HEK293T (cell line): ENCODE results near the gene NPAT.

ENCODE experiments used
- BHLHE40 ChIP-seq: fragments of 450-650 bp; IDR thresholded peaks from 2 replicates; pipeline ENCODE4 v1.6.1; 2016; ENCODE audit warnings: mild to moderate bottlenecking, moderate library complexity, borderline replicate concordance
- ELF4 ChIP-seq: fragments of 450-650 bp; IDR thresholded peaks from 2 replicates; pipeline ENCODE4 v1.6.1; 2017; ENCODE audit warnings: antibody characterized with exemption
- FOXA1 ChIP-seq: fragments of 450-650 bp; IDR thresholded peaks from 2 replicates; pipeline ENCODE4 v1.6.1; 2016; ENCODE audit warnings: mild to moderate bottlenecking
- FOXK2 ChIP-seq: fragments of 450-650 bp; IDR thresholded peaks from 2 replicates; pipeline ENCODE4 v1.6.1; 2016; ENCODE audit warnings: mild to moderate bottlenecking
- L3MBTL2 ChIP-seq: fragments of 450-650 bp; conservative IDR thresholded peaks from 2 replicates; pipeline ENCODE4 v1.6.1; 2016; ENCODE audit warnings: mild to moderate bottlenecking
- NFRKB ChIP-seq: fragments of 450-650 bp; IDR thresholded peaks from 2 replicates; pipeline ENCODE4 v1.6.1; 2016; ENCODE audit warnings: mild to moderate bottlenecking, moderate library complexity
- SP1 ChIP-seq: fragments of 450-650 bp; IDR thresholded peaks from 2 replicates; pipeline ENCODE4 v1.6.1; 2017

GRCh38 chr11:108246885-108247284 is 24.4 kb upstream of the NPAT start:
- TF ChIP-seq FOXA1 (no peak), BHLHE40 (no peak), L3MBTL2 (no peak), FOXK2 (no peak), SP1 (no peak), NFRKB (no peak), ELF4 (no peak)
